Suprapubic skin (tissue), 3 donors: ENCODE results near the gene PRKACA.

Experiments
- POLR2A ChIP-seq, 2 donors: fragments of 450-650 bp; IDR thresholded peaks; one replicate each; pipeline ENCODE4 v1.6.1; 2017; ENCODE audit warnings: antibody characterized with exemption in 2 of 2, mild to moderate bottlenecking in 2 of 2, moderate library complexity in 2 of 2
- TF ChIP-seq, protein P1 (sequence below), 2 donors: fragments of 200-600 bp in 1 of 2; fragments of 450-650 bp in 1 of 2; sonication (generic) in 1 of 2; IDR thresholded peaks; one replicate each; pipeline ENCODE4 v1.5.1; 2016 to 2019; ENCODE audit warnings: antibody characterized with exemption in 2 of 2, mild to moderate bottlenecking in 1 of 2, moderate library complexity in 1 of 2

DNA sequence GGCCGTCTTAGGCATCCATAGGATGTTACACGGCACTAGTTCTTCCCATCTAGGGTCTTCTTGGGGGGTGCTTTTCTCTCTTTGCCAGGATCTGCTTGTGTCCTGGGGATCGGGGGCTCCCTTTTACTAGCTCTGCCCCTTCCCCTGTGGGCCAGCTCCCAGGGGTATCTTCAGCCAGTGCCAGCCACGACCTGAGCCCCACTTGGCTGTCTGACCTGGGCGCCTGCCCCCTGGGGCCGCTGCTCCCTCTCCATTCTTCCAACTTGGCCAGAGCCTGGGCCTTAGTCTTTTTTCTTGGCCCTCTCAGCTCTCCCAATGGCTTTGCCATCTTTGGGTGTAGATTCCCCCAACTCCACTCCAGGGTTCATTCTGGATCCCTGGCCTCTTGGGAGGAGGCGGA lies 3.1 kb downstream of the PRKACA start:
- TF ChIP-seq, protein P1, sequence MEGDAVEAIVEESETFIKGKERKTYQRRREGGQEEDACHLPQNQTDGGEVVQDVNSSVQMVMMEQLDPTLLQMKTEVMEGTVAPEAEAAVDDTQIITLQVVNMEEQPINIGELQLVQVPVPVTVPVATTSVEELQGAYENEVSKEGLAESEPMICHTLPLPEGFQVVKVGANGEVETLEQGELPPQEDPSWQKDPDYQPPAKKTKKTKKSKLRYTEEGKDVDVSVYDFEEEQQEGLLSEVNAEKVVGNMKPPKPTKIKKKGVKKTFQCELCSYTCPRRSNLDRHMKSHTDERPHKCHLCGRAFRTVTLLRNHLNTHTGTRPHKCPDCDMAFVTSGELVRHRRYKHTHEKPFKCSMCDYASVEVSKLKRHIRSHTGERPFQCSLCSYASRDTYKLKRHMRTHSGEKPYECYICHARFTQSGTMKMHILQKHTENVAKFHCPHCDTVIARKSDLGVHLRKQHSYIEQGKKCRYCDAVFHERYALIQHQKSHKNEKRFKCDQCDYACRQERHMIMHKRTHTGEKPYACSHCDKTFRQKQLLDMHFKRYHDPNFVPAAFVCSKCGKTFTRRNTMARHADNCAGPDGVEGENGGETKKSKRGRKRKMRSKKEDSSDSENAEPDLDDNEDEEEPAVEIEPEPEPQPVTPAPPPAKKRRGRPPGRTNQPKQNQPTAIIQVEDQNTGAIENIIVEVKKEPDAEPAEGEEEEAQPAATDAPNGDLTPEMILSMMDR (IDR thresholded peaks at IDR 0.05) = no peak
- no peak for TF ChIP-seq POLR2A (IDR thresholded peaks at IDR 0.05)
